ENCODE results near the gene ZC3H12D. TPM values are rescaled to one million over a fixed set of nuclear protein-coding genes. Genes with fewer than 3 reads are reported as not detected.

Gene ZC3H12D
- total RNA-seq, result 0.25 TPM
- long read RNA-seq, full-length matches to known transcripts, result 1 of 2 reads
- long read RNA-seq, partial matches to known transcripts, result 1 of 2 reads
- long read RNA-seq, other reads (novel, unspliced or antisense), result 0 of 2 reads

DNA sequence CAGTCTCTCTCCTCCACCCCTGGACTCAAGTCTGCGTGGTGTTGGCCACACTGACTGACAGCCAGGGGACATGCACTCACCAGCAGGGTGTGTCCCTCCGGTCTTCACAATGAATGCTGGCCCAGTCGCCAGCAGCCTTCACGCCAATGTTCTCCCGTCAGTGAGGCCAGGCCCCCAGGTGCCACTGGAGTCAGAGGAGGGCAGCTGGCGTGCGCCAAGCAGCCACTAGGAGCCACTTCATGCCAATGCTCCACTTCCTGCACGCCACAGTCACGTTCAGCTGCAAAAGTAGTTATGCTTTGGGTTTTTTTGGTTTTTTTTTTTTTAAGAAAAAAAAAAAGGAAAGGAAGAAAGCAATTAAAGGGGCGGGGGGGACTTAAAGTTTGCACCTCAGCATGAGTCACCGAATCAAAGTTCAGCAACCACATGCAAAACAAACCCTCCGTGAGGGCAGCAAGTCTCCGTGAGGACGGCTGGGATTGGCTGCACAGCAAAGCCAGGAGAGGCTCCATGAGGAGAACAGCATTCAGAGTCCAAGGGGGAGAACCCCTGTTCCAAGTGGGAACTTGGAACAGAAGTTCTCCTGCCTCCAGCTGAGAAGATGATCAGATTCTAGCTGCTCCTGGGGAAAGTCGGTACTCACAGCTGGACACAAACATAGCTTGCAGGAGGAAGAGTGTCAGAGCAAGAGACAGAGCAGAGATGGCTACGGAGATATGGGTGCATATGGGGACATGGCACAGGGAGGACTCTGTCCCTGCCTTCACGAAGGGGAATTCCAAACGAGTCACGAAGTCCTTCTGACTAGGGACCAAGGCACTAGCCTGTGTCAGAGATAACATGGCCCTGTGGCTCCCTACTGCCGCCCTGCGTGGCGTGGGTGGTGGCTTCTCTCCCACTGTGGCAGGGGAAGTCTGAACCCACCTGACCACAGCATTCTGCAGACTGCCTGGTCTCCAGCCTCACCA is at the start of gene ZC3H12D:
ZC3H12D (minus strand) TSS at position 282 of the 968 bp plus-strand sequence. CDS start 10,471 bp downstream, outside the sequence.
- Histone ChIP-seq H3K9me3 (replicated peaks) (no peaks in the 10 kb centered on the region), H3K36me3 (no peaks in the 10 kb centered on the region), H3K27me3 (ENCODE audit: low read depth) (no peaks in the 10 kb centered on the region), H3K4me1 (peaks cover 43% of the 10 kb centered on the region), H3K4me3 (peak within 1 kb of the TSS; percentile 21), H3K27ac (replicated peaks) (peak within 1 kb of the TSS; percentile 88)
- intact Hi-C loops (cut with micrococcal nuclease), result no loop called here
- DNase-seq, result peak; percentile 60
- TF ChIP-seq, protein P1, sequence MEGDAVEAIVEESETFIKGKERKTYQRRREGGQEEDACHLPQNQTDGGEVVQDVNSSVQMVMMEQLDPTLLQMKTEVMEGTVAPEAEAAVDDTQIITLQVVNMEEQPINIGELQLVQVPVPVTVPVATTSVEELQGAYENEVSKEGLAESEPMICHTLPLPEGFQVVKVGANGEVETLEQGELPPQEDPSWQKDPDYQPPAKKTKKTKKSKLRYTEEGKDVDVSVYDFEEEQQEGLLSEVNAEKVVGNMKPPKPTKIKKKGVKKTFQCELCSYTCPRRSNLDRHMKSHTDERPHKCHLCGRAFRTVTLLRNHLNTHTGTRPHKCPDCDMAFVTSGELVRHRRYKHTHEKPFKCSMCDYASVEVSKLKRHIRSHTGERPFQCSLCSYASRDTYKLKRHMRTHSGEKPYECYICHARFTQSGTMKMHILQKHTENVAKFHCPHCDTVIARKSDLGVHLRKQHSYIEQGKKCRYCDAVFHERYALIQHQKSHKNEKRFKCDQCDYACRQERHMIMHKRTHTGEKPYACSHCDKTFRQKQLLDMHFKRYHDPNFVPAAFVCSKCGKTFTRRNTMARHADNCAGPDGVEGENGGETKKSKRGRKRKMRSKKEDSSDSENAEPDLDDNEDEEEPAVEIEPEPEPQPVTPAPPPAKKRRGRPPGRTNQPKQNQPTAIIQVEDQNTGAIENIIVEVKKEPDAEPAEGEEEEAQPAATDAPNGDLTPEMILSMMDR (IDR thresholded peaks at IDR 0.05; ENCODE audit: borderline replicate concordance), result peak; percentile 33

GRCh38 chr6:149529650-149530049 is 44.8 kb upstream of the ZC3H12D start:
- intact Hi-C loops (cut with micrococcal nuclease), result no loop called here
- no peaks in the 10 kb centered on the region for H3K9me3 ChIP-seq (replicated peaks)
- DNase-seq, result no peak
- H3K4me3 ChIP-seq, result no peak overlapping the region
- peaks cover 94% of the 10 kb centered on the region for H3K36me3 ChIP-seq
- TF ChIP-seq, protein P1 (IDR thresholded peaks at IDR 0.05; ENCODE audit: borderline replicate concordance), result no peak
- H3K4me1 ChIP-seq, result no peaks in the 10 kb centered on the region
- no peak overlapping the region for H3K27ac ChIP-seq (replicated peaks)
- H3K27me3 ChIP-seq (ENCODE audit: low read depth), result no peaks in the 10 kb centered on the region

DNA sequence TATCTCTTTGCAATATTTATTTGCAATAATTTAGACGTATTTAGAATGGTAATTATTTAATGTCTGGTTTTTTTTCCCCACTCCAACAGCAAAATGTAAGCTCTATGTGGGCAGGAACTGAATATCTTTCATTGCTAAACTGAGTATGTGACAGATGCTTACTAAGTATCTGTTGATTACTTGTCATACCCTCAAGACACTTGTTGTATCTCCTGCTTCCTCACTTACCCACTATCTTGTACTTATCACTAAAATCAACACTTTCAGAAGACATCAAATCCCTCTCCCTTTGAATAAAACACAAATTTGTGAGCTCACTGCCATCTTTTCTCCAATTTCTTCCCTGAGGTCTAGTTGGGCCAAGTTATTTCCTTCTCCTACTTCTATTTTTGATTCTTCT is 30.7 kb upstream of the ZC3H12D start:
- H3K36me3 ChIP-seq, result peaks cover 61% of the 10 kb centered on the region
- intact Hi-C loops (cut with micrococcal nuclease), result loop anchor here (5.0 kb wide), 2 partner anchors 63 to 483 kb away; no protein-coding TSS in a partner anchor
- TF ChIP-seq, protein P1 (IDR thresholded peaks at IDR 0.05; ENCODE audit: borderline replicate concordance), result no peak
- H3K9me3 ChIP-seq (replicated peaks), result no peaks in the 10 kb centered on the region
- peaks cover 12% of the 10 kb centered on the region for H3K4me1 ChIP-seq
- no peak overlapping the region for H3K4me3 ChIP-seq
- no peak overlapping the region for H3K27ac ChIP-seq (replicated peaks)
- no peaks in the 10 kb centered on the region for H3K27me3 ChIP-seq (ENCODE audit: low read depth)
- DNase-seq, result no peak

DNA sequence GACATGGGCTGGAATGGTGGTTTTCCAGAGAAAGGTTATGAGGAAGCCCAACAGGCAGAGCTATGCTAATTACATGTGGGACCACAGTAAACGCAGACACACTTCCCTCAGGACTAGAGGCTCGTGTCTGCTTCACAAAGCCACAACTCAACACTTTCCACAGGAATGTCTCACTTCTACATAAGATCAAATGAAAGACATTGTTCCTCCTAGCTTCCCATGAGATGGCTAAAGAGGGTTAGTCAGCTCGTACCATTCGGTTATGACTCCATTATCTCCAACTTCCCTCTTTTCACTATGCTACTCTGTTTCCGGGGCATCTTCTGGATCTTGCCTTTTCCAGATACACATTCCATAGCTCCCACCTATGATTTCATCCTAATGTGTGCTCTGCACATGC is 29.1 kb upstream of the ZC3H12D start:
- H3K9me3 ChIP-seq (replicated peaks), result no peaks in the 10 kb centered on the region
- peaks cover 56% of the 10 kb centered on the region for H3K36me3 ChIP-seq
- H3K27me3 ChIP-seq (ENCODE audit: low read depth), result no peaks in the 10 kb centered on the region
- TF ChIP-seq, protein P1 (IDR thresholded peaks at IDR 0.05; ENCODE audit: borderline replicate concordance), result no peak
- DNase-seq, result no peak
- H3K4me3 ChIP-seq, result no peak overlapping the region
- H3K27ac ChIP-seq (replicated peaks), result no peak overlapping the region
- H3K4me1 ChIP-seq, result peaks cover 4% of the 10 kb centered on the region
- intact Hi-C loops (cut with micrococcal nuclease), result no loop called here

GRCh38 chr6:149510793-149511512 is 26.1 kb upstream of the ZC3H12D start:
- intact Hi-C loops (cut with micrococcal nuclease), result no loop called here
- TF ChIP-seq, protein P1 (IDR thresholded peaks at IDR 0.05; ENCODE audit: borderline replicate concordance), result no peak
- no peak for DNase-seq
- no peaks in the 10 kb centered on the region for H3K27me3 ChIP-seq (ENCODE audit: low read depth)
- H3K27ac ChIP-seq (replicated peaks), result no peak overlapping the region
- no peaks in the 10 kb centered on the region for H3K4me1 ChIP-seq
- H3K9me3 ChIP-seq (replicated peaks), result no peaks in the 10 kb centered on the region
- H3K4me3 ChIP-seq, result no peak overlapping the region
- peaks cover 35% of the 10 kb centered on the region for H3K36me3 ChIP-seq

All from left ventricle myocardium inferior (tissue), 1 donor.